Placental pericyte (primary cell): Measurements from ENCODE around the gene CD74. TPM values are rescaled to one million over a fixed set of nuclear protein-coding genes. Genes with fewer than 3 reads are reported as not detected.

ENCODE experiments used
- total RNA-seq: library from RNA; depleted of rRNA; stranded (reverse); fragments of >200 nt; gene quantifications from 2 replicates; pipeline ENCODE4 v1.2.3, GENCODE V29; 2012

Gene CD74
- total RNA-seq = 1.7 and 2.8 TPM in 2 replicates

GRCh38 chr5:150412319-150413175, at the start of gene CD74:
TSS of gene CD74 (minus strand) at chr5:150412910. CDS start at chr5:150412749, 161 bp downstream.

DNA sequence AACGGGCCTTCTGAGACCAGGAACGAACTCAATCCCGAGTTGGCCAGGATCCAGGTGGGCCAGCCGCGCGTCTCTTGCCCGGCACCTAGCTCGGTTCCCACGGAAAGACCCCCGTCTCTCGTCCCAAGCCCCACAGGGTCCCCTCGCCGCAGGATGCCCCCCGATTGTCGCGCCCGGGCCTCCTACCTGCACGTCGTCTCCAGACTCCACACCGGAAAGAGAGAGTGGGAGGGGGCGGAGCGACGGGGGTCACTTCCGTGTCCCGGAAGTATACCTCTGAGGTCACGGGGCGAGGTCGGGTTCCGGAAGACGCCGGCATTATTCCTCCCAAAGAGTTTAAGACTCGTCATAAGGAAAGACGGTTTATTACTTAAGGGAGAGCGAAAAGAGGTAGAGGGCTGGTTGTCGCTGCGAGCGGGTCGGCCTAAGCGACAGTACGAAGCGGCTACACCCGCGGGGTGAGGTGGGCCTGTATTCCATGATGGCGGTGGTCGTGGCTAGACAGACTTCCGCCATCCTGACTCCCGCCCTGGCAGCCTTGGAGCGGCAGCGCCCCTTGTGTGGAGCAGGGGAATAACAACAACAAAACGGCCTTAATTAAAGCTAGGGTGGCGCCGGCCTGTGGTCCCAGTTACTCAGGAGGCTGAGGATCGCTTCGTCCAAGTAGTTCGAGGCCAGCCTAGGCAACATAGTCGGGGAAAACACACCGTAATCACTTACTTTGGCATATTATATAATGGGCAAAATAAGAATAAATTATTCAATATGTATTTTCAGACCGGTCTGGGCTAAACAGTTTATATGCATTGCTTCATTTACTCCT, 37.0 kb upstream of the CD74 start, which contains the start of gene RPS14:
Gene RPS14, minus strand, starts transcription at position 223 of the 823 bp plus-strand sequence. CDS start 2,006 bp downstream, outside the sequence.

DNA sequence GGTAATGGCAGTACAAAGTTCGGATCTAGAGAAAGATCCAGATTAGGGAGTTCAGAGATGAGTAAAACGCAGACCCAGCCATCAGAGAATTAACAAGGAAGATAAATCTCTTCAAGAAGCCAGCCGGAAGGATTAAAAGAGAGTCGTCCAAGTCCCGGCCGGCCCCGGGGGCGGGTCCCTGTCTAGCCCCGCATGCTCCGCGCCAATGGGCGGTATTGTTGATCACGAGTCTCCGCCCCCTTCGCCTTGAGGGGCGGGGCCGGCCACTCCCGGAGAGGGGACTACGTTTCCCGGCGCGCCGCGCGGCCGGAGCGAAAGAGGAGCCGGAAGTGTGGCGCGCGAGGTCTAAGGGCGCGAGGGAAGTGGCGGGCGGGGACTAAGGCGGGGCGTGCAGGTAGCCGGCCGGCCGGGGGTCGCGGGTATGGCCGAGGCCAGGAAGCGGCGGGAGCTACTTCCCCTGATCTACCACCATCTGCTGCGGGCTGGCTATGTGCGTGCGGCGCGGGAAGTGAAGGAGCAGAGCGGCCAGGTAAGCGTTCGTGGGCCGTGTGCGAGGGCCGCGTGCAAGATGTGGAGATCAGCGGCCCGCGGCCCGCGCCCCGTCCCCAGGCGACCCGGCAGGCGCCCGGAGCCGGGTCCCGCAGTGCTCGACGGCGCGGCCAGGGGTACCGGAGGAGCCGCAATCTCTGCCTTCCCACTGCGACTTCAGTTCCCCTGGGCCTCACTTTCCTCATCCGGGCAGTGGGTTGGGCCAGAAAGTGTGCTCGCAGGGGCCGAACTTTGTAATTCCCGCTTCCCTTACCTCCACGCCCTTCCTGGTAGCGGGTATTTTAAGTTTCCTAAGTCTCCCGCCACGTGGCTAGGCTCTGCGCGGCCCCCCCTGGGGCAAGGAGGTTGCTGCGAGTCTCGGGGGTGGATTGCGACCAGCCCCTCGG, 55.1 kb downstream of the CD74 start, which contains the start of gene TCOF1:
Gene TCOF1, plus strand, starts transcription at position 372 of the 935 bp plus-strand sequence. Its CDS starts 50 bp downstream, at position 422.

Other genes with a start within 250 kb of the CD74 start
- gene CDX1, start 246.1 kb downstream of the CD74 start, total RNA-seq = 0.22 and 0.57 TPM in 2 replicates
- under 0.01 TPM in 1 of 2 replicates, not detected in the other for gene SLC6A7, start 222.8 kb downstream of the CD74 start, total RNA-seq
- gene CAMK2A, start 123.1 kb downstream of the CD74 start, total RNA-seq = 2.0 and 2.4 TPM in 2 replicates
- 28.2 and 54.7 TPM in 2 replicates for gene ARSI, start 110.0 kb downstream of the CD74 start, total RNA-seq
- gene TCOF1, start 55.2 kb downstream of the CD74 start, total RNA-seq = 16.9 and 46.5 TPM in 2 replicates
- gene RPS14, start 36.8 kb upstream of the CD74 start, total RNA-seq = 1,537 and 5,092 TPM in 2 replicates
- gene NDST1, start 95.2 kb upstream of the CD74 start, total RNA-seq = 41.1 and 93.8 TPM in 2 replicates
- 7.9 and 9.3 TPM in 2 replicates for gene SYNPO, start 227.8 kb upstream of the CD74 start, total RNA-seq
- under 0.01 and 0.29 TPM in 2 replicates for gene MYOZ3, start 248.3 kb upstream of the CD74 start, total RNA-seq